GM18499 (cell line): ENCODE measurements around the gene REXO4.

Experiments
- ATAC-seq: cut with Tn5 transposase; IDR thresholded peaks from one replicate; pipeline ENCODE4 v1.9.1; 2021; ENCODE audit warnings: moderate number of reproducible peaks; ENCODE audit not compliant: insufficient read depth, unreplicated experiment

Gene REXO4

GRCh38 chr9:133424187-133424586 is 6.4 kb upstream of the REXO4 start:
- ATAC-seq: no peak

DNA sequence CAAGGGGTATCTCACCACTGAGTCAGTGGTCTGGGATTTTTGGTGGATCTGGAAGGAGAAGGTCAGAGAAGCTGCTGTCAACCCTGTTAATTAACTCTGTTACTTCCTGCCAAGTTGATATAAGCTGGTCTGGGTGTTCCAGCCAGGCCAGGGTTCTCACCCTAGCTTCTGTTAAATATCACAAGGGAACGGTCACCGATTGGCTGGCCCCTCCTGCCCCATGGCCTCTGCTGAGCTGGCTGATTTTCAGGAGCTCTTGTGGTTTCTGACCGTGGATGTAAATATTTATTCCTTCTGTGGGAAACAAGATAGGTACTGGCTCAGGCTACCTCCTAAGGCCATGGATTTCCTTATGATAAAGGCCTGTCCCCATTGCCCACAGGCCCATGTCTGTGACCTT is 5.4 kb upstream of the REXO4 start:
- ATAC-seq: no peak

DNA sequence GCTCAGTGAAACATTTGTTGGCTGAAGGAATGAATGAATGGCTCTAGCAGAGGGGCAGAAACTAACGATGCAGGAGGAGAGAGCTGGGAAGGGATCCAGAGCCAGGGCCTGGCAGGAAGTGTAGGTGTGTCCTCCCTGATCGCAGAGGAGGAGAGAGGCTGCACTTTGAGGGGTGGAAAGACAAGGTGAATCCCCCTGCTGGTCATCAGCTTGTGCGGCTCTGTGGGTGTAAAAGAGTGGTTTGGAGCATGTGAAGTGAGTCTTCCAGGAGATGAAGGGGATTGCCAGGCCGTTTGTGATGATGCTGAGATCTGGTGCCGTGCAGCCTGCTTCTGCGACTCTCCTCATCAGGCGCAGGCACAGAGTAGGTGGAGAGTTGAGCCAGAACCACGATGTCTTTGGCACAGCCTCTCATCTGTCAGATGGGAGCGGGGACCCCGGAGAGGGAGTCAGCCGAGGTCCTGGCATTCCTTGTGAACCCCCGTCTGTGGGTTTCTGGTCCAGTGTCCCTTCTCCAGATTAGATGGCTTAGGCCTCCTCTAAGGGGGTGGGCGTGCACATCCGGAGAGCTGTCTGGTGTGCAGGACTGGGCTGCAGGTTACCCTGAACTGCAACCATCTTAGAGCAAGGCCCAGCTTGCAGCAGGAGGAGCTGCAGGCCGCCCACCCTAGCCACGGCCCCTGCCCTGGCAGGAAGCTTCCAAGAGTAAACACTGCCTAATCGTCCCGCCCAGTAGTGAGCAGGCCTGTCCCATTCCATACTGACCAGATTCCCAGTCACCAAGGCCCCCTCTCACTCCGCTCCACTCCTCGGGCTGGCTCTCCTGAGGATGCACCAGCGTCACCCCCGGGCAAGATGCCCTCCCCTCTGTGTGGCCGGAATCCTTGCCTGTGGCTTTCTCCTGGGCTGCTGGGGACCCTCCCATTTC is 4.1 kb upstream of the REXO4 start, which contains the start of gene ADAMTS13:
Gene ADAMTS13 (plus strand): TSS at position 753 of the 928 bp plus-strand sequence. CDS start 77 bp downstream, at position 830.
- no peak for ATAC-seq

DNA sequence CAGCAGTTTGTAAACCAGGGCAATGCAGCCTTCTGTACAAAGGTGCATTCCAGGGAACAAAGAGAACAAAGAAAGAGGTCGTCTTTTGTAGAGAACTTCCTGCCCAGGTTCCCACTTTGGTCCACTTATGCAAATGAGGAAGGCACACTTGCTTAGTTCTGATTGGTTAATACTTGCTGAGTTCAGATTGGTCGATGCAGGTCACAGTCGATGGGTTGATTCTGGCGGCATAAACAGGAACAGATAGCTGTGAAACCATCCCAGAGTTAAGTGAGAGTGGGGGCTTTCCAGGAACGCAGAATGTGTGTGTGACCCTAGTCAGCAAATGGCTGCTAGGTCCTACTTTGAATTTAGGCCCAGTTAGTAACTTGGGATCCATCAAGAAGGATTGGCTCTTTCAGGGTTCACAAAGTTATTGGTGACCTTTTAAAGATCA is 2.6 kb upstream of the REXO4 start:
- no peak for ATAC-seq

- ATAC-seq: no peak
These were observed 1.2 kb upstream of the REXO4 start for GRCh38 chr9:133419005-133419404.

DNA sequence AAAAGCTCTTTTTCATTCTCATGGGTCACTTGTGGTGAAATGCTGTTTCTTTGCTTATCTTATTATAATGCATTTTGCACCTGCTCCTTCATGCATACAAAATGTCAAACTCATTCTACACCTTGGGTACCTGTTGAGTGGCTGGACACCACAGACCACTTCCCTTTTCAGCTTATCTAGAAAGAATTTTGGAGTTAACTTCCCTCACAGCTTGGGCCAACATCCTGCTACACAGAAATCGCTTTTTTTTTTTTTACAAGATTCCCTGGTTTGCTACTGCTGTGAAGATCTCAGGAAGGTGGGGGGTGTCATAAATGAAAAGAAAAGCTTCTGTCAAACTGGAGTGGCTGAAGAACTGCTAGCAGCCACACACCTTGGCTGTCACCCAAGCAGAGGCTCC is 2.6 kb downstream of the REXO4 start:
- ATAC-seq: no peak

- no peak for ATAC-seq
These were observed 9.8 kb downstream of the REXO4 start for GRCh38 chr9:133408042-133408441.

DNA sequence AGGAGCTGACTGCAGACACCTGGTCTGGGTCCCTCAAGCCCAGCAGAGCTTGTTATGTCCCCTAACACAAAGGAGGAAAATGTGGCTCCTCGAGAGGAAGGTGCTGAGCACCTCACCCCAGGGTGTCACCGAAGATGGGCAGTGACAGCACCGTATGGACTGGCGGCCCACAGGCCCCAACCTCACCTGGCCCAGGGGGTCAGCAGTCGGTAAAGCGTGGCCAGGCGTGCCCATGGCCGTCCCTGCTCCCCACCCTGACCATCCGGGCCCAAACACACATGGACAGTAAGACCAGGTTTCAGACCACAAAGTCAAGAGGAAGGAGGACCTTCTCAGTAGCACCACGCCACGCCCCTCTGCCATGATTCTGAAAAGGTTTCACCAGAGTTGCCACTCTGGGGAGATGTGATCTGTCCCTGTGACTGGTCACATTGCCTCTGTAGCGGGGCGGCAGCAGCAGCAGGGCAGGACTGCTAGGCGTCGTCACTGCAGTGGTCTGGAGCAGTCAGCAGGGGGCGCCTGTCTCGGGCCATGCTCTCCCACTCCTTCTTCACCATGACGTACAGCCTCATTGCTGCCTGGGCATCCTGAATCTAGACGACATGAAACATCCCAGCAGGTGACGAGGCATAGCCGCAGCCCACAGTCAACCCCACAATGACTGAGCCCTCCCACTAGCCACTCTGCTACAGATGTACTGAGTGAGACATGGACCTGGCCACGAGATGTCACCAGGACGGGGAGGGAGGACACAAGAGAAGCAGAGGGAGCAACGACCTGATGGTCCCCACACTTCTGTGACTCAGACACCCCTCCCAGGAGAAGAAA is 11.1 kb downstream of the REXO4 start:
- no peak for ATAC-seq

GRCh38 chr9:133405508-133406438 is 12.0 kb downstream of the REXO4 start:
- ATAC-seq: no peak

- ATAC-seq: no peak
These were observed 13.3 kb downstream of the REXO4 start for GRCh38 chr9:133404454-133405002.

DNA sequence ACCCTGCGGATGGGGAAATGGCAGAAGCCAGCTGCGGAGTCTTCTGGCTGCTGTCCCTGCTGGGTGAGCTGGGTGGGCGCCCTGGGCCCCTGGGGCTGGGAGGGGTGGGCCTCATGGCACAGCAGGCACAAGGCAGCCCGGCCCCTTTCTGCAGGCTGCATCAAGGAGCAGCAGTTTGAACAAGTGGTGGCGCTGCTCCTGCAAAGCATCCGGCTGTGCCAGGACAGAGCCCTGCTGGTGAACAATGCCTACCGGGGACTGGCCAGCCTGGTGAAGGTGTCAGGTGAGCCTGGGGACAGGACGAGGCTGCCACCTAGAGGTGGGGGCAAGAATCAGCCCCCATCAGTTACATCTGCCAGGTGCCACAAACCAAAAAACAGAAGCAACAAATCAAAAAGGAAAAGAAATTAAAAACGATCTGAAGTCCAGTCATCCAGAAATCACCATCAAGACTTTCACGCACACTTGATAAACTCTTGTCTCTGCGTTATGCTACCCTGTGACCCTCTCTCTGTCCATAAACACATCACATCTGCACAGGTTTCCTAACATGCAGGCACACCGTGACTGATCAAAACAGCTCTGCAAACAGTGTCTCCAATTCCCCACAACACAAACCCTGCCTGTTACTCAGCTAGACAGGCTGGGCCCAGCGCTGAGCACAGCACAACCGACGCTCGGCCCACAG is 13.9 kb downstream of the REXO4 start:
- ATAC-seq: no peak

DNA sequence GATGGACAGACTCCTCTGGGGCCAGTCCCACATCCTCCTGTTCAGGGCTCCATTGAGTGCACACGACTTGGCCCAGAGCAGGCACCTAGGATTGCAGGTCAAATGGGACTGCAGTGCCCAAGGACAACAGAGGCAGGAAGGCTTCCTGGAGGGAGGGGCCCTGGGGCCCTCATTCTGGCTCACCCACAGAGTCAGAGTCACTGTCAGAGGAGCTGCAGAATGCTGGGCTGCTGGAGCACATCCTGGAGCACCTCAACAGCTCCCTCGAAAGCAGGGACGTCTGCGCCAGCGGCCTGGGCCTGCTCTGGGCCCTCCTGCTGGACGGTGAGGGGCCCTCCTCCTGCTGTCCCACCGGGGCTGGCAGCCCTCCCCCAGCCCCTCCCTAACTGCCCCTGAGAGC is 15.1 kb downstream of the REXO4 start:
- no peak for ATAC-seq

GRCh38 chr9:133401588-133401987 is 16.2 kb downstream of the REXO4 start:
- no peak for ATAC-seq

DNA sequence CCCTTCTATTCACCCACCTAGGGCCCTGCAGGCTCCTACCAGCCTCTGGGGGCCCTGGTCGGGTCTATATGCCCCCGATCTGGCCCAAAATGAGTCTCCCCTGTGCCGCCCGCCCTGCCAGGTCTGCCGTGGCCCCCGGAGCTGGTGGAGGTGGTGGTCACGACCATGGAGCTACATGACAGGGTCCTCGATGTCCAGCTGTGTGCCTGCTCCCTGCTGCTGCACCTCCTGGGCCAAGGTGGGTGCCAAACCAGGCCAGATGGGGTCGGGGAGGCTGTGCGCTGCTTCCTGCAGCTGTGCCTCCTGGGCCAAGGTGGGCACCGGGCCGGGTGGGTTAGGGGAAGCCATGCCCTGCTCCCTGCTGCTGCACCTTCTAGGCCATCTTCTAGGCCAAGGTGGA is 17.5 kb downstream of the REXO4 start:
- no peak for ATAC-seq

DNA sequence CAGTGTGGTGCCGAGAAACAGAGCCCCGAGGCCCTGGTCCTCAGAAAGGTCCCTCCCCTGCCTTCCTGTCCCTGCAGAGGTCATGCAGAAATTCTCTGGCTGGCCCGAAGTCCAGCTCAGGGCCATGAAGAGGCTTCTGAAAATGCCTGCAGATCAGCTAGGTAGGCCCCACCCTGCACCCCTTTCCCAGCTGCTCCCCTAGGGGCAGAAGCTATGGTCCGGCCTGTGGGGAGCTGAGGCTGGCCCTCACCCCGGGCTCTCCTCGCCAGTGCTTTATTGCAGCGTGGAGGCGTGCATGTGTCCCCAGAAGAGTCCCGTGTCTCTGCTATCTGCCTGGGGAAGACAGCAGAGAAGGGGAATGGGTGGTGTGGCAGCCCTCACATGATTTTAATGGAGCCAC is 19.9 kb downstream of the REXO4 start:
- ATAC-seq: no peak

GRCh38 chr9:133397370-133397769 is 20.4 kb downstream of the REXO4 start:
- no peak for ATAC-seq

DNA sequence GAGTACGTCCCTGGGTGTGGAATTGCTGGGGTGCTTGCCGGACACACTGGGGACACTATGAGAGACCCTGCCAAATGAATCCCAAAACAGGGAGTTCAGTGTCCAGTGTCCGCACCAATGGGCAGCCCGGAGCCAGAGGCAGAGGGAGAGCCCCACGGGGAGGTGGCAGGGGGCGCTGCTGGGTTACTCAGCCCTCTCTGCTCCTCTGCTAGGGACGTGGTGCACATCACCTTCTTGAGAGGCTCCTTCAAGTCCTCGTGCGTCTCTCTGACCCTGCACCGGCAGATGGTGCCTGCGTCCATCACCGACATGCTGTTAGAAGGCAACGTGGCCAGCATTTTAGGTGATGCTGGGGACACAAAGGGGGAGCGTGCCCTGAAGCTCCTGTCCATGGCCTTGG is 20.9 kb downstream of the REXO4 start:
- ATAC-seq: no peak

DNA sequence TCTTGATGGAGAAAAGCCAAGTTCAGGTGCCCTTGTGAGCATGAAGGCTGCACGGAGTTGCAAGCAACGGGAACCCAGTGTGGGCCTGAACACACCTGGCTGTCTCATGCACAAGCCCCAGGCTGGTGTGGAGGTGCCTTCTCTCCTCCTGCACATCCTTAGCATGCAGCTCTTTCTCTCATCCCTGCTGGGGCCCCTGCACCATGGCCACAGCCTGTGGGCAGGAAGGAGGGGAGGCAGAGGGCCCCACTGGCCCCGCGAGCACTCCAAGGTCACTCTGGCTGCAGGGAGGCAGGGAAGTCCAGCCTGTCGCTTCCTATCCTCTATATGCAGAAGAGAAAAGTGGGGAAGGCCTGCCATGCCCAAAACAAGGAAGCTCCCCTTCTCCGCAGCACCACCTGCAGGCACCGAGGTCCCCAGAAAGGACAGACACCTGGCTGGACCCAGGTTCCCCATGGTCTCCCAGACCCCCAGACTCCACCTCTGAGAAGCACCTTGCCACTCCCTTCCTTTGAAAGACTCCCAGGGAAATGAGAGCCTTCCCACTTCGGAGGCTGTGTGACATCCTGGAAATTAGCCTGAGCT is 23.0 kb downstream of the REXO4 start:
- no peak for ATAC-seq

GRCh38 chr9:133393399-133393798 is 24.4 kb downstream of the REXO4 start:
- no peak for ATAC-seq
